HuH-7.5 (cell line): ENCODE data around the gene EGFR.

Source experiments
- DNase-seq: peaks from one replicate; pipeline ENCODE4 v3.0.0; 2011; ENCODE audit warnings: low spot score

Gene EGFR

GRCh38 chr7:55036950-55037736 is 18.3 kb downstream of the EGFR start:
- DNase-seq, result no peak

GRCh38 chr7:55043691-55044370 is 25.0 kb downstream of the EGFR start:
- no peak for DNase-seq

DNA sequence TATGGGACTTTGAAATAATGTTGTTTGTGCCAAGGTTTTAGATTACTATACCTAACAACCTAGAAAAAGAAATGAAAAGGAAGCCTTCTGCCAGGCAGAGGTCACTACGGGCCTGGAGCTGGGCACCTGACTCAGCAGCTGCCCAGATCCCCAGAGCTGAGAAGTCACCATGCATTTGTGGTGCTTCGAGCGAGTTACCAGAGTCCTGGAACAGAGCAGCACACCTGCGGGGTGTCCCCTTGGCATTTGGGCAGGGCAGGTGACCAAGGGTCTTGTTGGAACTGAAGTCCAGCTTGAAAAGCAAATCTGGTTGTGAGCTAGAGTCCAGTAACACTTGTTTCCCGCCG is 25.5 kb downstream of the EGFR start:
- no peak for DNase-seq

- no peak for DNase-seq
These were observed 26.0 kb downstream of the EGFR start for GRCh38 chr7:55044791-55045190.

DNA sequence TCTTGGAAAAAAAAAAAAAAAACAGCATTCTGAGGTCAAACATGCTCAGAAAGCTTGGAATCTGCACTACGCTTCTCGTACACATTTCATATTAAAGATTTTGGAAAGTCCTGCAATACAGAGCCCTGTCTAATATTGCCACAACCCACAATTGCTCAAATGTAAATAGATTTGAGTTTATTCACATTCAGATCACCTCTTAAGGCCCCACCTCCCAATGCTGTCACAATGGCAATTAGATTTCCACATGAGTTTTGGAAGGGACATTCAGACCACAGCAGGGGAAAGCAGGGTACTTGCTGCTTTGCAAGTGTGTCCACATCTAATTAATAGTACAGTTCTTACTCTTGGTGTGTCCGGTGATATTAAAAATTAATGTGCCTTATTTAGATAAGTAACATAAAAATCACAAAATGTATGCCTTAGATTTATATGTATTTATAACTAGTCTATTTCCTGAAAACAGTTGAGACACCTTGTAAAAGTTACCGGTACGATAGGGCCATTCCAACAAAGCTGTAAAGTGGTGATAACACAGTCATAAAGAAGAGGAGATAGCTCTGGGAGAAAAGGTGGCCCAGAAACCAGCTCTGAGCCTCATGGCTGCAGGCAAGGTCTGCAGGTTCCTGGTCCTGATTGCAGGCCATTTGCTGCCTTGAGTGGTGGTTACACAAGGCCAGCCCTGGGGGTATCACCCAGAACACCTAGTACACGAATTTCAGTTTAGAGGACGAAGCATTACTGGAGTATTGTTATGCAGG is 27.9 kb downstream of the EGFR start:
- no peak for DNase-seq

GRCh38 chr7:55048221-55048859 is 29.5 kb downstream of the EGFR start:
- DNase-seq, result peak; percentile 50

GRCh38 chr7:55050281-55050680 is 31.5 kb downstream of the EGFR start:
- no peak for DNase-seq

DNA sequence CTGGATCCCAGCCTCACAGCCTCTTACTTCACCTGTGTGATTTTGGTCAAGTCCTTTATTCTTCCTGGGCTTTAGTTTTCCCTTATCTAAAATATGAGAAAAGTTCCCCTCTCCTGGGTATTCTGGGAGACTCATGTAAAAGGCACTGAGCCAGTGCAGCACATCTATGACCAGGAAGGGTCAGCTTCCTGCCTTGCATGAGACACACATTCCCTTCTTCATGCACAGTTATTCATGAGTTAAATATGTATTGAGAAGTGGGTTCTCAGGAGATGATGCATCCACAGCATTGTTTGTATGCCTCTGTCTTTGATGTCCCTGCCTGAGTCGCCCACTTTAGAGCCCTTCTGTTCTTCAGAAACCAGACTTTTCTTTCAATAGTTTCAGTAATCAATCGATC is 33.3 kb downstream of the EGFR start:
- no peak for DNase-seq

DNA sequence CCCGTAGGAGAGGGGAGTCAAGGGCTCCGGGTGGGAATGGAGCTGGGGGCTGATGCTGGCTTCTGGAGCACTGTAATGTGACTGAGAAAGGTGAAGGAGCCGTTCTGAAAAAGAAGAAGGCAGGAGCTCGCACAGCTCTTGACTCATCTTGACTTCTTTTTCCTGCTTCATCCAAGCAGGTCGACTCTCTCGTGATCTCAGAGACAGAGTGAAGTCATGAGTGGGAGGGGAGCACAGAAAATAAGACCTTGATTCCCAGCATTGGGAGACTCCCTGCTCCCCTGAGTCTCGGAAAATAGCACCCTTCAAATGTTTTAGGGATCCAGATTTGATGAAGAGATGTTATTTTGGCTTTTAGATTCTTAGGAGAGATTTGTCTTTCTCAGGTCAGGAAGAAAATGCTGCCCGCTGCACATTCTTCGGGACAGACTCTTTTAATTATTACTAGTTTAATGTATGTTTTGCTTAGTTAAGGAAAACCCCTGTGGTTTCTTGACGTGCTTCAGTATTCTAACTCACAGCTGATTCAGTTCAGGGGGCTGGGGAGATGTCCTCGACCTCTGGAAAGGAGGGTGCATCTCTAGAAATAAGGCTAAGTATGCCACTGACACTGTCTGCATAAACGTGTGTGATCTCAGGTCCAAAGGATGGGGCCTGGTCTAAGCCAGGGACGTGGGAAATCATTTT is 34.1 kb downstream of the EGFR start:
- no peak for DNase-seq

DNA sequence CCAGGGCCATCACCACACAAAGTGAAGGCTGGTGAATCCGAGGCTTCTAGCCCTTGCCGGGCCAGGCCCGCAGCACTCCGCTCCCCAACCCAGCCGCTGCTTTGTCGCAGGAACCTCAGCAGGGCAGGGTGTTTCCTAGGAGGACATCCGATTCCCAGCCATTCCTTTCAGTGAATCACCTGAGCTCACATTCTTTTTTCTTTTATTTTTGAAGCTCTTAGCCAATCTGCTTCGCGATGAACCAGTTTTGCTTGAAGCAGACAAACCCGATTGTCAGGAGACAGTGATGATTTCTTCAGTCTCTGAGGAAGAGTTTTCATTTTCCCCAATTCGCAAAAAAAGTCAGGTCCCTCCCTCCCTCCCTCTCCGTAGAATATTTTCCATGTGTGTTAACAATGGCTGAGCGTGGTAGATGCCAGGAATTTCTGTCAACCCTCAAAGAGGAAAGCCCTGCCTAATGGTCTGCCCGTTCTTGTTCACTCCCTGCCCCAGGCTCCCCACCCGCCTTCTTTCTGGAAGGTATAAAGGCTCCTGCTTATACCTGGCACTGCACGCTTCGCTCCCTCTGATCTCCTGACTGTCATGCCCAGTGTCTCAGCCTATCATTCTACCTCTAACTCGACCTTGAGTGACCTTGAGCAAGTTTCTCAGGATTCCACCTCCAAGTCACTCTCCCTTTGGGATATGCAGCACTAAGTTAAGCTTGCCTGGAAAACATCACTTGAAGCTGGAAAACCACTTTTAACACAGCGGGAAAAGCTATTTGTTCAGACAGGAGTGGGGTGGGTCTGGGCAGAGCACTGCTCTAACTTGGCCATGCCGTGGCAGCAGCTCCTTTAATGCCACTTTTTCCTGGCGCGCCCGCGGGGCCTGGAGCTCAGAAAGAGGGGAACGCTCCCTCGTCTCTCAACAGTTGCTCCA is 35.1 kb downstream of the EGFR start:
- no peak for DNase-seq

DNA sequence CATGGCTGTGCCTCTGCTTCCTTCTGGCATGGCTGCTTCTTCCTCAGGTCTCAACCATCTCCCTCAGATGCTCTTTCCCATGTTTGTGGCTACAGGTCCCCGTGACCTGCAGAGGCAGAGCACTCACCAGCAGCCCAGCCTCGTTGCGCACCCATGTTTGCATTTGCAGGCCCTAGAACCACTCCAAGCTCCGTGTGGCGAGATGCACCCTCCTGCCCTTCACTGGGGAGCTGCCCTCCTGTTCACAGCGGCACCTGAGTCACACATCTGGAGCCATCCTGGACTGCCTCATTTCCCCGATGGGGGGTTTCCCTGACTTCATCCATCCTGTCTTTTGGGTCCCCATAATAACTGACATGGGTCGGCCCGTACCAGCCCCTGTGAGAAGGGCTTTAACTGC is 35.9 kb downstream of the EGFR start:
- no peak for DNase-seq

- no peak for DNase-seq
These were observed 36.7 kb downstream of the EGFR start for GRCh38 chr7:55055479-55055878.

- DNase-seq, result no peak
These were observed 37.3 kb downstream of the EGFR start for GRCh38 chr7:55056068-55056467.

GRCh38 chr7:55056577-55057480 is 38.0 kb downstream of the EGFR start:
- no peak for DNase-seq

DNA sequence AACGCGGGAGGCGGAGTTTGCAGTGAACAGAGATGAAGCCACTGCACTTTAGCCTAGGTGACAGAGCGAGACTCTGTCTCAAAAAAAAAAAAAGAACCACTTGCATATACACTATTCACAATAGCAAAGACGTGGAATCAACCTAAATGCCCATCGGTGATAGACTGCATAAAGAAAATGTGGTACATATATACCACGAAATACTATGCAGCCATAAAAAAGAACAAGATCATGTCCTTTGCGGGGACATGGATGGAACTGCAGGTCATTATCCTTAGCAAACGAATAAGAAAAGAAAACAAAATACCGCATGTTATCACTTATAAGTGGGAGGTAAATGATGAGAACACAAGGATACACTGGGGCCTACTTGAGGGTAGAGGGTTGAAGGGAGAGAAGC is 39.5 kb downstream of the EGFR start:
- DNase-seq, result no peak

- no peak for DNase-seq
These were observed 40.2 kb downstream of the EGFR start for GRCh38 chr7:55059021-55059420.

DNA sequence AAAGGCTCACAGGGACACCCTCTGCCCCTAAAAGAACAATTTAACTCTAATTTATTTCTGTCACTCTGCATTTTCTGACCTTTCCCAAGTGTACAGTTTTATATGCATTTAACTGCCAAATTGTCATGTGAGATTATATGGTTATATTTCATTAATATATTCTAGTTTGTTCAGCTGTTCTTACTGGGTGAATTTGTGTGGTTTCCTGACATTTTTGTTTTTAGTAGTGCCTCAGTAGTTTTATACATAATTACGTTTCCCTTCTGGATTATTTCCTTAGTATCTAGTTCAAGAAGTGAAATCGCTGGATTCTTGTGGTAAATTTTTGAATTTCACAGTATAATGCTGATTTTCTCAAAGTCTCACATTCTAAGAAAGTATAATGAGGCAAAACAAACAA is 41.3 kb downstream of the EGFR start:
- no peak for DNase-seq

- no peak for DNase-seq
These were observed 41.8 kb downstream of the EGFR start for GRCh38 chr7:55060636-55061022.

- no peak for DNase-seq
These were observed 43.1 kb downstream of the EGFR start for GRCh38 chr7:55061726-55062499.
